HG03159 (cell line): ENCODE results near the gene PRUNE1.

ENCODE experiments used
- ATAC-seq: cut with Tn5 transposase; IDR thresholded peaks from one replicate; pipeline ENCODE4 v1.9.1; 2021; ENCODE audit warnings: mild to moderate bottlenecking, moderate library complexity; ENCODE audit not compliant: unreplicated experiment

The PRUNE1 gene

DNA sequence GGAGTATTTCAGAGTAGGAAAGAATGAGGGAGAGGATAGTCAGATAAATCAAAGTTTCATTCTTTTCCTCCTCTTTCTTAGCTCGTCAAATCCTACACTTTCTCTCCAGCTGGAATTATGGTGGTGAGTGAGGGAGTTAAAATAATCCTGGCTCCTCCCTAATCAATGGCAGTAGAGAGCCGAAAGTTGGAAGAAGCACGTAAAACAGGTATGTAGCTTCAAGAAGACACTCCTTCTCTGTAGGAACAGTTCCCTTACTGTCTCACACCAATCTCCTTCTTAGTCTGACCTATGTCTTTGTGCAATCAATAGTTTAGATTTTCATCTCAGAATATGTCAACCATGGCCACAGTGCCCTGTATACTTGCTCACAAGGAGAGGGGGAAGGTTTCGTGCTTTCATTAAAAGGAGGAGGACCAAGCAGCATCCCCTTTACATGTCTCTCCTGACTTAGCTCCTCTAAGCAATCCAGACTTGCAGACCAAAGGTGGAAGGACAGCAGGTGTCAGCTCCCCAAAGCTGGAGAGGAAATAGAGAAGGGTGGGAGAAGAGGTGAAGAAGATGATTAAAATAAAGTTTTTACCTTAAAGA is 2.4 kb upstream of the PRUNE1 start:
- ATAC-seq = no peak

DNA sequence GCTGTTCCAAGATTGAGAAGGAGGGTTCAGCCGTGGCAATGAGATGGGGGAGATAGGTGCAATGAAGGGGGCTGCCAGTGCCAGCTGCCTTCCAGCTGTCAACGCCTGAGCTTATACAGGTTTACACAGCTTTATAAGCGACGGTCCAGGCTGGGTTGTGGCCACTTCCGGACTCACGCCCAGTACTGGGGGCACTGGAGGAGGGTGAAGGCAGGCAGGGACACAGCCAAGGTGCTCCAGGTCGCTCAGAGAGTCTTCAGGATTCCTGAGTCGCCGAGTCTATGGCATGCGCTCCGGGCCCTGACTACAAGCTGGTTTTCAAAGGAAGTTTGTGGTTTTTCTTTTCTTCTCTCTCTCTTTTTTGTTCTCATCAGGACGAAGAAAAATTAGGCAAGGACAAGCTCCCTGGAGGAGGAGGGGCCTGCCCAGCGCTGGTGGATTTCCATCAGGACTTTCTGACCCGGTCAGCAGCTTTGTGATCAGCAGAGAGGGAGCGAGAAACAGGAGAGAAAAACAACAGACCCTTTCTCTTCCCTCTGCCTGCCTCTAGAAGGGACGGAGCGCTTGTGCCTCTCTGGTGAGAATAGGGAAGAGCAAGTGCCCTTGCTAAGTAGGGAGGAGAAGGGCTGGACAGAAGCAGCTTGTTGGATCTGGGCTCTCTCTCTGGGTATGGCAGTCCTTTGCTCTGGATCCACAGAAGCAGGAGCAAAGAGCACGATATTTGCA is 1.8 kb upstream of the PRUNE1 start, which contains the start of gene MINDY1:
MINDY1 (minus strand) TSS at position 576 of the 726 bp plus-strand sequence. CDS start 4,285 bp downstream, outside the sequence.
- no peak for ATAC-seq

DNA sequence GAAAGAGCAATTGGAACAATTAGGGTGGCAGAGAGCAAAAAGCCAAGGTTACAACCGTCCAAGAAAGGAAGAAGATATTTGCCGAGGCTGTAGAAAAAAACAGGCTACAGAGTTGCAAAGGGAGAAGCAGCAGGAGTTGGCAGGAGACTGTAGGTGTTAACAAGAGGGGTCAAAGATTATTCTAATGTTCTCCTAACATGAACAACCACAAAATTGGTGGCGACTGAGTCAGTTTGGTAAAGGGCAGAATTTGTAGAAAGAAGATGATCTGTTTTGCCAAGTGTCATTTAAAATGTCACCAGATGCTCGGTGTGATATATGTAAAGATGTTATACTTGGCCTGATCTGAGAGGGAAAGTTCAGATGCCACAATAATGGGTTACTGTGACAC is 401 bp upstream of the PRUNE1 start:
- no peak for ATAC-seq

- no peak for ATAC-seq
Observed at GRCh38 chr1:151009206-151009587, 948 bp downstream of the PRUNE1 start.

GRCh38 chr1:151009674-151010345 is 1.6 kb downstream of the PRUNE1 start:
- ATAC-seq = no peak

GRCh38 chr1:151010346-151010726 is 2.1 kb downstream of the PRUNE1 start:
- ATAC-seq = no peak

- no peak for ATAC-seq
Observed at GRCh38 chr1:151011154-151011850, 3.1 kb downstream of the PRUNE1 start.

DNA sequence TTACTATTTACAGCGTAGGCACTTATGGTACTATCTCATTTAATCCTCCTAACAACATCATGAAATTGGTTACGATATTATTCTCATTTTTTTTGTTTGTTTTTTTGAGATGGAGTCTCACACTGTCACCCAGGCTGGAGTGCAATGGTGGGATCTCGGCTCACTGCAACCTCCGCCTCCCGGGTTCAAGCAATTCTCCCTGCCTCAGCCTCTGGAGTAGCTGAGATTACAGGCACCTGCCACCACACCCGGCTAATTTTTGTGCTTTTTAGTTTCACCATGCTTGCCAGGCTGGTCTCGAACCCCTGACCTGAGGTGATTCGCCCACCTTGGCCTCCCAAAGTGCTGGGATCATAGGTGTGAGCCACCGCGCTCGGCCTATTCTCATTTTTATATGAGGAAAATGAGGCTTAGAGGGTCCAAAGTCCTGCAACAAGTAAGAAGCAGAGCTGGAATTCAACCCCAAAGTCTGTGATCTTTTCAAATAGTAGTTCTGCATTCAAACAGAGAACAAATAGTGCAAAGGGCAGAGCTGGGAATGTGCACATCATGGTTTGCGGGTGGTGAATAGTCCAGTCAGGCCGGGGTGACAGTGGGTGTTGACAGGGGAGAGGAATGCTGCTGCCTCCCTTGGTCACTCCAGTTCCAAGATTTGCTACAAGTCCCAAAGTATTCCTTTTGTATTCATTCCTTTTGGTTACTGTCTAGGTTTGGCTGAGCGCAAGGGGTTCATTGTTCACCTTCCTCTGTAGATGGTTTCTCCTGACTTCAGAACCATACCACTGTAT is 4.6 kb downstream of the PRUNE1 start:
- ATAC-seq = no peak

- ATAC-seq = no peak
Observed at GRCh38 chr1:151013518-151013917, 5.3 kb downstream of the PRUNE1 start.

DNA sequence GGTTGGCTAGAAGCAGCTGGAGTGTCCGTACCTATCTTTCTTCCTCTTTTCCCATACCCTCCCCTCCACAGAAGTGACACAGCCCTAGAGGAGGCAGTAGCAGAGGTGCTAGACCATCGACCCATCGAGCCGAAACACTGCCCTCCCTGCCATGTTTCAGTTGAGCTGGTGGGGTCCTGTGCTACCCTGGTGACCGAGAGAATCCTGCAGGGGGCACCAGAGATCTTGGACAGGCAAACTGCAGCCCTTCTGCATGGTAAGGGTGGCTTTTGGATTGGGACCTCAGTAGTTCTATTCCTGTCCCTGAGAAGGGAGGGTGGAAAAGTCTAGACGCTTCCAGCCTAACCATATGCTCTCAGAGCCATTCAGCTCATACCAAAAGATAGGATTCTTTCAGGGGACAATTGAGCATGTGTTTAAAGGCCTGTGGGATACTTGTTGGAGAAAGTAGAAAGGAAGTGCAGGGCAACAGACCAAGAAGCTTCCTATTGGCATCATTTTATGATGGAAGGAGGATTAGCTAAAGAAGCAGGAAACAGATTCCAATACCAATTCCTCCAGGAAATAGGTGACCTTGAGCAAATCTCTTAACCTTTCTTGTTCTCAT is 16.4 kb downstream of the PRUNE1 start:
- ATAC-seq = no peak

DNA sequence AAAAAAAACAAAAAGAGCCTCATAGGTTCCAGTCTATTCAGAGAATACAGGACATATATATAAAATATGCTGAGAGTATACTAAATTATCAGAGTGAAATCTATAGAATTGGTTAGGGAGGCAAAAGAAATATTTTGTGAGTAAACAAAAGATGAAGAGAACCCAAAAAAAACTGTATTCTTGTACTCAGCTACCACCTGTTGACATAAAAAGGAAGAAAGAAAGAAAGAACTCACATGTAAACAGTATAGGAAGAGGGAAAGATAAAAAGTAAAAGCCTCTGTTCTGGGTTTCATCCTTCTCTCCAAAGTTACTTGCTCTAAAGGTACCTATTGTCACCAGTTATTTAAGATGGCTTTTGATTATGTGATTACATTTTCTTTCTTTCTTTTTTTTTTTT is 18.2 kb downstream of the PRUNE1 start:
- ATAC-seq = no peak

DNA sequence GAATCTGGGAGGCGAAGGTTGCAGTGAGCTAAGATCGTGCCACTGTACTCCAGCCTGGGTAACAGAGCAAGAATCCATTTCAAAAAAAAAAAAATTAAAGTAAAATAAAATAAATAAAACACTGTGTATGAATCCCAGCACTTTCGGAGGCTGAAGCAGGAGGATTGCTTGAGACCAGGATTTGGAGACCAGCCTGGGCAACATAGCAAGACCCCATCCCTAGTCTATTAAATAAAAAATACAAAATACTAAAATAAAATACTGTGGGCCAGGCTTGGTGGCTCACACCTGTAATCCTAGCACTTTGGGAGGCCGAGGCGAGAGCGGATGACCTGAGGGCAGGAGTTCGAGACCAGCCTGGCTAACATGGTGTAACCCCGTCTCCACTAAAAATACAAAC is 23.9 kb downstream of the PRUNE1 start:
- ATAC-seq = no peak

- no peak for ATAC-seq
Observed at GRCh38 chr1:151035167-151035566, 26.9 kb downstream of the PRUNE1 start.

DNA sequence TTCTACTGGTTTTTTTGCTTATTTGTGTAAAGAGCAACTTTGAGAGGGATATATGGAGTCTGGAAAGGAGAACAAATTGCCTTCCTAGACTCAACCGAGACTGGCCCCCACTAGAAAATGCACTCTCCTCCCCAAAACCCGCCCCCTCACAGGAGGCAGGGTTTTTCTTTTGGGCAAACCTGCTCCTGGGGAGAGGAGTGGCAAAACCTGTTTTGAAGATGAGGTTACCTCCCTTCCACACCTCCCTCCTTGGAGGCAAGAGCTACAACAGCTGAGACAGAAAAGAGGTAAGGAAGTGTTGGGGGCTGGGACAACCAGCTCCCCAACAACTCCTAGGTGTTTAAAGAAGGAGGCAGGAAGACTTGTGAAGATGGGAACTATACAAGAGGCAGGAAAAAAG is 28.1 kb downstream of the PRUNE1 start, which contains the start of gene BNIPL:
BNIPL (plus strand) TSS at position 231 of the 400 bp plus-strand sequence; CDS start at position 371, 140 bp downstream.
- no peak for ATAC-seq

DNA sequence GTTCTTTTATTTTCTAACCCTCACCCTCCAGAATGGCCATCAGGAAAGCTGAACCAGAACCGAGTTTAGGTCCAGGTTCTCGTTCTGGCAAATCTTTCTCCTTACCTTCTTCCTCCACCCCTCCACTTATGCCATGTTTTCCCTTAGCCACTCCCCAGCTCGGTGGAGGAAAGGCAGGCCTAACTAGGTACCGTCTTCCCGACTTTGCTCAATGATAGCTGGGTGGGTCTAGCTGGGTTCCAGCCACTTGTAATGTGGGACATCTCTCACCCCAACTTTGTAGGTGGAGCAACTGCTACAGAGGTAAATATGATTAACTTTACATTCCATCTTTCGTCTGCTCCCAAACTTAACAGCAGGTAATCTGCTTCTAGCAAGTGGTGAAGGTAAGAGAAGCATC is 28.8 kb downstream of the PRUNE1 start:
- no peak for ATAC-seq

- ATAC-seq = no peak
Observed at GRCh38 chr1:151039521-151039920, 31.3 kb downstream of the PRUNE1 start.

DNA sequence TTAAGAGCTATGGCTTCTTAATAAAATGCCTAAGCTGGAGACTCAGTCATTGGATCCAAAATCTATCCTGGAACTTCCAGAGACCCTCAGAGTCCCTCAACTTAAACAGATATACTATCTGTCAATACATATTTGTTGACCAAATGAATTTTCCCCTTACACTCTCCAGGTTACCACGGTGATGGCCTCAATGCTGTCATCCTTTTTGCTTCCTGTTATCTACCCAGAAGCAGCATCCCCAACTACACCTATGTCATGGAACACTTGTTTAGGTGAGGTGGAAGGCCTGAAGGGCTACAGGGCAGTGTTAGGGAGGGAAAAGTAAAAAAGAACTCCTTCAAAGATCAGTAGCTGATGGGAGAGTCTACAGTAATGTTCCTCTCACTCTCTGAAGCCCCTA is 34.9 kb downstream of the PRUNE1 start:
- no peak for ATAC-seq

DNA sequence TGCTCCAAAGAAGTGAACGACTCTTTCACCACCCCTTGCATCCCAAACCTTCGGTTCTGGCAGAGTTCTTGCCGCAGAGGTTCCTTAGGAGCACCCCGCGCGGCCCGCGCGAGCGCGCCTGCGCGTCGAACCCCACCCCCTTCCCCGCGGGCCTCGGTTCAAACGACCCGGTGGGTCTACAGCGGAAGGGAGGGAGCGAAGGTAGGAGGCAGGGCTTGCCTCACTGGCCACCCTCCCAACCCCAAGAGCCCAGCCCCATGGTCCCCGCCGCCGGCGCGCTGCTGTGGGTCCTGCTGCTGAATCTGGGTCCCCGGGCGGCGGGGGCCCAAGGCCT is 39.3 kb downstream of the PRUNE1 start, which contains the start of gene C1orf56:
C1orf56 (plus strand) TSS at position 161 of the 334 bp plus-strand sequence; CDS start at position 258, 97 bp downstream.
- no peak for ATAC-seq

DNA sequence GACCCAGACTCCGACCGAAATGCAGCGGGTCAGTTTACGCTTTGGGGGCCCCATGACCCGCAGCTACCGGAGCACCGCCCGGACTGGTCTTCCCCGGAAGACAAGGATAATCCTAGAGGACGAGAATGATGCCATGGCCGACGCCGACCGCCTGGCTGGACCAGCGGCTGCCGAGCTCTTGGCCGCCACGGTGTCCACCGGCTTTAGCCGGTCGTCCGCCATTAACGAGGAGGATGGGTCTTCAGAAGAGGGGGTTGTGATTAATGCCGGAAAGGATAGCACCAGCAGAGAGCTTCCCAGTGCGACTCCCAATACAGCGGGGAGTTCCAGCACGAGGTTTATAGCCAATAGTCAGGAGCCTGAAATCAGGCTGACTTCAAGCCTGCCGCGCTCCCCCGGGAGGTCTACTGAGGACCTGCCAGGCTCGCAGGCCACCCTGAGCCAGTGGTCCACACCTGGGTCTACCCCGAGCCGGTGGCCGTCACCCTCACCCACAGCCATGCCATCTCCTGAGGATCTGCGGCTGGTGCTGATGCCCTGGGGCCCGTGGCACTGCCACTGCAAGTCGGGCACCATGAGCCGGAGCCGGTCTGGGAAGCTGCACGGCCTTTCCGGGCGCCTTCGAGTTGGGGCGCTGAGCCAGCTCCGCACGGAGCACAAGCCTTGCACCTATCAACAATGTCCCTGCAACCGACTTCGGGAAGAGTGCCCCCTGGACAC is 39.8 kb downstream of the PRUNE1 start:
- ATAC-seq = no peak

- no peak for ATAC-seq
Observed at GRCh38 chr1:151048645-151049032, 40.4 kb downstream of the PRUNE1 start.
